Peyer's patch (tissue), 4 donors: ENCODE results near the gene KIF2B. TPM values are rescaled to one million over a fixed set of nuclear protein-coding genes. Genes with fewer than 3 reads are reported as not detected.

ENCODE experiments used
- DNase-seq, 3 donors: peaks; one replicate each; pipeline ENCODE4 v3.0.0-alpha.2; 2017 to 2019
- H3K27ac ChIP-seq, 4 donors: fragments of 200-600 bp; sonication (generic); one replicate each; pipeline ENCODE4 v1.5.1; 2016 to 2019
- H3K27me3 ChIP-seq, 2 donors: fragments of 200-600 bp; sonication (generic); one replicate each; pipeline ENCODE4 v1.5.1; 2019
- H3K36me3 ChIP-seq, 3 donors: fragments of 200-600 bp; sonication (generic); one replicate each; pipeline ENCODE4 v1.5.1; 2016 to 2019
- H3K4me1 ChIP-seq, 4 donors: fragments of 200-600 bp; sonication (generic); one replicate each; pipeline ENCODE4 v1.5.1; 2016 to 2019
- H3K4me3 ChIP-seq, 4 donors: fragments of 200-600 bp; sonication (generic); 1 replicate in 3 of 4; 2 replicates in 1 of 4; pipeline ENCODE4 v1.5.1; 2016 to 2019; ENCODE audit warnings: mild to moderate bottlenecking in 1 of 4
- H3K9me3 ChIP-seq, 4 donors: fragments of 200-600 bp; sonication (generic); one replicate each; pipeline ENCODE4 v1.5.1; 2016 to 2019; ENCODE audit warnings: mild to moderate bottlenecking in 1 of 4
- CTCF ChIP-seq, 6 experiments: fragments of 450-650 bp in 4 of 6; fragments of 200-600 bp in 2 of 6; sonication (generic) in 1 of 6; IDR thresholded peaks; one replicate each; pipeline ENCODE4 v1.5.1; 2017 to 2019; ENCODE audit warnings: antibody characterized with exemption in 6 of 6, mild to moderate bottlenecking in 3 of 6, moderate library complexity in 1 of 6
- POLR2A ChIP-seq, 2 donors: fragments of 450-650 bp; IDR thresholded peaks; one replicate each; pipeline ENCODE4 v1.5.1; 2017; ENCODE audit warnings: antibody characterized with exemption in 2 of 2, mild to moderate bottlenecking in 2 of 2, moderate library complexity in 2 of 2
- total RNA-seq, 4 donors: library from RNA; depleted of rRNA; stranded (reverse); fragments of >200 nt; gene quantifications; one replicate each; pipeline ENCODE4 v1.1.0, GENCODE V29; 2016

The KIF2B gene
- total RNA-seq, result not detected

GRCh38 chr17:53822764-53823163, at the start of gene KIF2B:
Gene KIF2B (plus strand): TSS chr17:53822927. CDS start chr17:53823034, 107 bp downstream.
- H3K27me3 ChIP-seq, result no peaks in the 10 kb centered on the region
- H3K27ac ChIP-seq, result no peak within 1 kb of the TSS
- no peak for DNase-seq
- peaks cover 0 to 6% (median 0%) of the 10 kb centered on the region in 4 donors for H3K9me3 ChIP-seq
- H3K4me1 ChIP-seq, result no peaks in the 10 kb centered on the region
- no peaks in the 10 kb centered on the region for H3K36me3 ChIP-seq
- TF ChIP-seq POLR2A (IDR thresholded peaks at IDR 0.05), result no peak
- TF ChIP-seq CTCF (IDR thresholded peaks at IDR 0.05), result no peak
- H3K4me3 ChIP-seq, result no peak within 1 kb of the TSS

- Histone ChIP-seq H3K9me3 (no peaks in the 10 kb centered on the region), H3K4me3 (no peak overlapping the region), H3K4me1 (no peaks in the 10 kb centered on the region), H3K36me3 (no peaks in the 10 kb centered on the region), H3K27ac (no peak overlapping the region), H3K27me3 (no peaks in the 10 kb centered on the region)
- TF ChIP-seq POLR2A (IDR thresholded peaks at IDR 0.05) (no peak), CTCF (IDR thresholded peaks at IDR 0.05) (no peak)
- no peak for DNase-seq
Observed at GRCh38 chr17:53780320-53780719, 42.4 kb upstream of the KIF2B start.

- DNase-seq, result no peak
- Histone ChIP-seq H3K4me3 (no peak overlapping the region), H3K4me1 (no peaks in the 10 kb centered on the region), H3K9me3 (no peaks in the 10 kb centered on the region), H3K36me3 (no peaks in the 10 kb centered on the region), H3K27ac (no peak overlapping the region), H3K27me3 (no peaks in the 10 kb centered on the region)
- TF ChIP-seq POLR2A (IDR thresholded peaks at IDR 0.05), result no peak
- TF ChIP-seq CTCF (IDR thresholded peaks at IDR 0.05), result no peak
Observed at GRCh38 chr17:53791551-53791950, 31.2 kb upstream of the KIF2B start.

- TF ChIP-seq CTCF (IDR thresholded peaks at IDR 0.05), result no peak
- no peak for TF ChIP-seq POLR2A (IDR thresholded peaks at IDR 0.05)
- H3K9me3 ChIP-seq, result no peaks in the 10 kb centered on the region
- DNase-seq, result peak in 1 of 3 donors; percentile 30
- no peaks in the 10 kb centered on the region for H3K36me3 ChIP-seq
- no peak overlapping the region for H3K4me3 ChIP-seq
- H3K4me1 ChIP-seq, result no peaks in the 10 kb centered on the region
- H3K27me3 ChIP-seq, result no peaks in the 10 kb centered on the region
- H3K27ac ChIP-seq, result no peak overlapping the region
Observed at GRCh38 chr17:53792451-53792850, 30.3 kb upstream of the KIF2B start.

- DNase-seq, result no peak
- Histone ChIP-seq H3K4me3 (no peak overlapping the region), H3K27me3 (no peaks in the 10 kb centered on the region), H3K4me1 (no peaks in the 10 kb centered on the region), H3K36me3 (no peaks in the 10 kb centered on the region), H3K9me3 (no peaks in the 10 kb centered on the region), H3K27ac (no peak overlapping the region)
- TF ChIP-seq CTCF (IDR thresholded peaks at IDR 0.05) (no peak), POLR2A (IDR thresholded peaks at IDR 0.05) (no peak)
Observed at GRCh38 chr17:53792997-53793396, 29.7 kb upstream of the KIF2B start.

- Histone ChIP-seq H3K27me3 (no peaks in the 10 kb centered on the region), H3K9me3 (no peaks in the 10 kb centered on the region), H3K4me1 (no peaks in the 10 kb centered on the region), H3K36me3 (no peaks in the 10 kb centered on the region), H3K27ac (no peak overlapping the region), H3K4me3 (no peak overlapping the region)
- no peak for DNase-seq
- TF ChIP-seq POLR2A (IDR thresholded peaks at IDR 0.05) (no peak), CTCF (IDR thresholded peaks at IDR 0.05) (no peak)
Observed at GRCh38 chr17:53794875-53795274, 27.9 kb upstream of the KIF2B start.
